ENCODE results near the gene CLN5. TPM values are rescaled to one million over a fixed set of nuclear protein-coding genes. Genes with fewer than 3 reads are reported as not detected.

CLN5 gene
- total and polyA plus RNA-seq, 2 of the 13 experiments (the other 11 are each of a cell fraction or from before 2014, with no cell fraction given) = 10.1 to 13.7 TPM

DNA sequence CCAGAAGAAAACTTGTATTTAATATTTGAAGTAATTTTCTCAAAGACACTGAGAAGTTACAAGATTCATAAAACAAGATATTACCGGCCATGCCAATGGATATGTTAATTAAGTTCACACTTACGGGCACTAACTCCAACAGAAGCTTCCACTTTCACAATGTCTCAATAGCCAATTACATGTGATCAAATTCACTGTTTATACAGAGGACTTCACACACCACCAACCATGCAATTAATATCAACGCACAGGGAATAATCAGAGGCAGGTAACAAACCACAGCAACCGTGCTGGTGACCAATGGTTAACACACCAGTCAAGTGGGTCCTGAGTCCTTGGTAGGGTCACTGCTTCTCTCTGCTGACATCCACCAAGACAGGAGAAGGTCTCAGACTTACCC is 49.5 kb upstream of the CLN5 start:
- no peaks in the 10 kb centered on the region for H3K36me3 ChIP-seq (replicated peaks in 1 of 2; ENCODE audit: control insufficient read depth in 1 of 2, insufficient read depth in 2 of 2, low read length in 2 of 2)
- no peak overlapping the region for H3K4me2 ChIP-seq (ENCODE audit: low read depth, low read length)
- CTCF ChIA-PET (ENCODE audit: low intra/inter-chr PET ratio, low total read pairs) = no interaction called here
- no peak overlapping the region for H3K27ac ChIP-seq (ENCODE audit: extremely low read length, insufficient read depth, low read length)
- in situ Hi-C loops (cut with HindIII; ENCODE audit: extremely low pct_ligation_motif_present, low pct_unique_long_range_greater_than_20kb) = no loop called here
- H3K4me1 ChIP-seq (ENCODE audit: insufficient read depth, low read length) = no peaks in the 10 kb centered on the region
- WGBS (ENCODE audit: low lambda C conversion rate) = 32% methylated on average over 4 of the region's 4 CpGs
- no peaks in the 10 kb centered on the region for H3K79me2 ChIP-seq (ENCODE audit: insufficient read depth, low read length)
- H3K9me3 ChIP-seq (ENCODE audit: low read length) = no peaks in the 10 kb centered on the region
- no peak overlapping the region for H3K4me3 ChIP-seq (replicated peaks in 1 of 3; ENCODE audit: insufficient read depth in 1 of 3, low read depth in 2 of 3, low read length in 3 of 3)
- no TSS peak for BruUV-seq (replicated peaks)
- ATAC-seq = no peak
- no peak for DNase-seq (ENCODE audit: low spot score)
- no peak for FAIRE-seq
- TF ChIP-seq HHEX (CRISPR knock-in tag; IDR thresholded peaks at IDR 0.05) = no peak
- TF ChIP-seq, protein P1, sequence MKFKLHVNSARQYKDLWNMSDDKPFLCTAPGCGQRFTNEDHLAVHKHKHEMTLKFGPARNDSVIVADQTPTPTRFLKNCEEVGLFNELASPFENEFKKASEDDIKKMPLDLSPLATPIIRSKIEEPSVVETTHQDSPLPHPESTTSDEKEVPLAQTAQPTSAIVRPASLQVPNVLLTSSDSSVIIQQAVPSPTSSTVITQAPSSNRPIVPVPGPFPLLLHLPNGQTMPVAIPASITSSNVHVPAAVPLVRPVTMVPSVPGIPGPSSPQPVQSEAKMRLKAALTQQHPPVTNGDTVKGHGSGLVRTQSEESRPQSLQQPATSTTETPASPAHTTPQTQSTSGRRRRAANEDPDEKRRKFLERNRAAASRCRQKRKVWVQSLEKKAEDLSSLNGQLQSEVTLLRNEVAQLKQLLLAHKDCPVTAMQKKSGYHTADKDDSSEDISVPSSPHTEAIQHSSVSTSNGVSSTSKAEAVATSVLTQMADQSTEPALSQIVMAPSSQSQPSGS (CRISPR knock-in tag; IDR thresholded peaks at IDR 0.05) = no peak
- no peak for TF ChIP-seq ZNF230 (CRISPR knock-in tag; IDR thresholded peaks at IDR 0.05)
- no peak for TF ChIP-seq SRSF1 (optimal IDR thresholded peaks at IDR 0.05; ENCODE audit: low read depth, low read length)
- TF ChIP-seq, protein P2, sequence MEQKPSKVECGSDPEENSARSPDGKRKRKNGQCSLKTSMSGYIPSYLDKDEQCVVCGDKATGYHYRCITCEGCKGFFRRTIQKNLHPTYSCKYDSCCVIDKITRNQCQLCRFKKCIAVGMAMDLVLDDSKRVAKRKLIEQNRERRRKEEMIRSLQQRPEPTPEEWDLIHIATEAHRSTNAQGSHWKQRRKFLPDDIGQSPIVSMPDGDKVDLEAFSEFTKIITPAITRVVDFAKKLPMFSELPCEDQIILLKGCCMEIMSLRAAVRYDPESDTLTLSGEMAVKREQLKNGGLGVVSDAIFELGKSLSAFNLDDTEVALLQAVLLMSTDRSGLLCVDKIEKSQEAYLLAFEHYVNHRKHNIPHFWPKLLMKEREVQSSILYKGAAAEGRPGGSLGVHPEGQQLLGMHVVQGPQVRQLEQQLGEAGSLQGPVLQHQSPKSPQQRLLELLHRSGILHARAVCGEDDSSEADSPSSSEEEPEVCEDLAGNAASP (CRISPR knock-in tag; IDR thresholded peaks at IDR 0.05; ENCODE audit: borderline replicate concordance) = no peak
- intact Hi-C loops (cut with micrococcal nuclease; ENCODE audit: unreplicated experiment) = no loop called here
- no peak overlapping the region for H2AFZ ChIP-seq (ENCODE audit: low read length)
- no peak overlapping the region for H3K9ac ChIP-seq (ENCODE audit: insufficient read depth, low read depth, low read length)
- 0 out of 5 replicates have a peak, but pooled peaks cover 0 to 4% of the 10 kb centered on the region in 2 experiments for H3K27me3 ChIP-seq (ENCODE audit: control insufficient read depth in 1 of 2, insufficient read depth in 2 of 2, low read length in 2 of 2)
- no peaks in the 10 kb centered on the region for H4K20me1 ChIP-seq (ENCODE audit: insufficient read depth, low read length)
- POLR2A ChIA-PET = no interaction called here

DNA sequence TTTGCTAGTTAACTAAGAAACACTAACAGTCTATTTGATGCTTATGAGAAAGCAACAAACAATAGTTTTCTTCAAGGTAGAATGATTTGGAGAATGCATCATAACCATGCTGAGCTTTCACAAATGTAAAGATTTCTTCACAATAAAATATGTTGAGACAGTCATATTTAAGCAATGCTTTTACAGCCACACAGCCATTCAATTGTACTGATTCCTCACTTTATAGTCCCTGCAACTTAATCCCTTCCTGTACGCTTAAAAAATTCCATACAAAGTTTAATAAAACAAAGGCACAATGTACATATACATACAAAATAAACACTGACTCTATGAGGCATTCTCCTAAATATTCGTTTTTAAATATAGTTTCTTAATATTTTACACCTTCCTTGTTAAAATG is 48.2 kb upstream of the CLN5 start:
- 45% methylated on average over 2 of the region's 2 CpGs for WGBS (ENCODE audit: low lambda C conversion rate)
- TF ChIP-seq, protein P3, sequence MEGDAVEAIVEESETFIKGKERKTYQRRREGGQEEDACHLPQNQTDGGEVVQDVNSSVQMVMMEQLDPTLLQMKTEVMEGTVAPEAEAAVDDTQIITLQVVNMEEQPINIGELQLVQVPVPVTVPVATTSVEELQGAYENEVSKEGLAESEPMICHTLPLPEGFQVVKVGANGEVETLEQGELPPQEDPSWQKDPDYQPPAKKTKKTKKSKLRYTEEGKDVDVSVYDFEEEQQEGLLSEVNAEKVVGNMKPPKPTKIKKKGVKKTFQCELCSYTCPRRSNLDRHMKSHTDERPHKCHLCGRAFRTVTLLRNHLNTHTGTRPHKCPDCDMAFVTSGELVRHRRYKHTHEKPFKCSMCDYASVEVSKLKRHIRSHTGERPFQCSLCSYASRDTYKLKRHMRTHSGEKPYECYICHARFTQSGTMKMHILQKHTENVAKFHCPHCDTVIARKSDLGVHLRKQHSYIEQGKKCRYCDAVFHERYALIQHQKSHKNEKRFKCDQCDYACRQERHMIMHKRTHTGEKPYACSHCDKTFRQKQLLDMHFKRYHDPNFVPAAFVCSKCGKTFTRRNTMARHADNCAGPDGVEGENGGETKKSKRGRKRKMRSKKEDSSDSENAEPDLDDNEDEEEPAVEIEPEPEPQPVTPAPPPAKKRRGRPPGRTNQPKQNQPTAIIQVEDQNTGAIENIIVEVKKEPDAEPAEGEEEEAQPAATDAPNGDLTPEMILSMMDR (CRISPR knock-in tag; IDR thresholded peaks at IDR 0.05) = no peak
- TF ChIP-seq STAT5B (CRISPR knock-in tag; IDR thresholded peaks at IDR 0.05) = no peak
- TF ChIP-seq, protein P4, sequence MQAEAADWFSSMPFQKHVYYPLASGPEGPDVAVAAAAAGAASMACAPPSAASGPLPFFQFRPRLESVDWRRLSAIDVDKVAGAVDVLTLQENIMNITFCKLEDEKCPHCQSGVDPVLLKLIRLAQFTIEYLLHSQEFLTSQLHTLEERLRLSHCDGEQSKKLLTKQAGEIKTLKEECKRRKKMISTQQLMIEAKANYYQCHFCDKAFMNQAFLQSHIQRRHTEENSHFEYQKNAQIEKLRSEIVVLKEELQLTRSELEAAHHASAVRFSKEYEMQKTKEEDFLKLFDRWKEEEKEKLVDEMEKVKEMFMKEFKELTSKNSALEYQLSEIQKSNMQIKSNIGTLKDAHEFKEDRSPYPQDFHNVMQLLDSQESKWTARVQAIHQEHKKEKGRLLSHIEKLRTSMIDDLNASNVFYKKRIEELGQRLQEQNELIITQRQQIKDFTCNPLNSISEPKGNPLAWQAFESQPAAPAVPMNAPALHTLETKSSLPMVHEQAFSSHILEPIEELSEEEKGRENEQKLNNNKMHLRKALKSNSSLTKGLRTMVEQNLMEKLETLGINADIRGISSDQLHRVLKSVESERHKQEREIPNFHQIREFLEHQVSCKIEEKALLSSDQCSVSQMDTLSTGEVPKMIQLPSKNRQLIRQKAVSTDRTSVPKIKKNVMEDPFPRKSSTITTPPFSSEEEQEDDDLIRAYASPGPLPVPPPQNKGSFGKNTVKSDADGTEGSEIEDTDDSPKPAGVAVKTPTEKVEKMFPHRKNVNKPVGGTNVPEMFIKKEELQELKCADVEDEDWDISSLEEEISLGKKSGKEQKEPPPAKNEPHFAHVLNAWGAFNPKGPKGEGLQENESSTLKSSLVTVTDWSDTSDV (CRISPR knock-in tag; IDR thresholded peaks at IDR 0.05) = no peak
- TF ChIP-seq ZNF225 (CRISPR knock-in tag; IDR thresholded peaks at IDR 0.05) = no peak
- no peak for TF ChIP-seq NR1H2 (CRISPR knock-in tag; IDR thresholded peaks at IDR 0.05; ENCODE audit: borderline replicate concordance, low read depth)
- TF ChIP-seq ZNF296 (CRISPR knock-in tag; conservative IDR thresholded peaks at IDR 0.05) = no peak
- no peak for TF ChIP-seq BRCA1 (CRISPR knock-in tag; IDR thresholded peaks at IDR 0.05)

More for the DNA sequence above, 48.2 kb upstream of the CLN5 start:
- no peak for DNase-seq (ENCODE audit: low spot score)
- FAIRE-seq = no peak
- H3K9ac ChIP-seq (ENCODE audit: insufficient read depth, low read depth, low read length) = no peak overlapping the region
- H3K27ac ChIP-seq (ENCODE audit: extremely low read length, insufficient read depth, low read length) = no peak overlapping the region
- no peak overlapping the region for H3K4me3 ChIP-seq (replicated peaks in 1 of 3; ENCODE audit: insufficient read depth in 1 of 3, low read depth in 2 of 3, low read length in 3 of 3)
- ChIA-PET CTCF (ENCODE audit: low intra/inter-chr PET ratio, low total read pairs) (no interaction called here), POLR2A (no interaction called here)
- H3K36me3 ChIP-seq (replicated peaks in 1 of 2; ENCODE audit: control insufficient read depth in 1 of 2, insufficient read depth in 2 of 2, low read length in 2 of 2) = no peaks in the 10 kb centered on the region
- in situ Hi-C loops (cut with HindIII; ENCODE audit: extremely low pct_ligation_motif_present, low pct_unique_long_range_greater_than_20kb) = no loop called here
- no peak overlapping the region for H3K4me2 ChIP-seq (ENCODE audit: low read depth, low read length)
- no peaks in the 10 kb centered on the region for H4K20me1 ChIP-seq (ENCODE audit: insufficient read depth, low read length)
- no peak overlapping the region for H2AFZ ChIP-seq (ENCODE audit: low read length)
- 0 out of 5 replicates have a peak, but pooled peaks cover 0 to 4% of the 10 kb centered on the region in 2 experiments for H3K27me3 ChIP-seq (ENCODE audit: control insufficient read depth in 1 of 2, insufficient read depth in 2 of 2, low read length in 2 of 2)
- H3K4me1 ChIP-seq (ENCODE audit: insufficient read depth, low read length) = no peaks in the 10 kb centered on the region
- BruUV-seq (replicated peaks) = no TSS peak
- no peaks in the 10 kb centered on the region for H3K79me2 ChIP-seq (ENCODE audit: insufficient read depth, low read length)
- no peak for ATAC-seq
- H3K9me3 ChIP-seq (ENCODE audit: low read length) = no peaks in the 10 kb centered on the region
- intact Hi-C loops (cut with micrococcal nuclease; ENCODE audit: unreplicated experiment) = no loop called here

All from HepG2 (cell line).